OCI-LY1 (cell line): ENCODE results near the gene ZPR1.

Source experiments
- H2AFZ ChIP-seq: fragments of 200-600 bp; sonication (generic), shearing (Covaris generic); 2 replicates; pipeline ENCODE4 v1.6.0; 2014; ENCODE audit warnings: antibody characterized with exemption, mild to moderate bottlenecking, low read length
- H3F3A ChIP-seq: fragments of 200-600 bp; sonication (generic), shearing (Covaris generic); 2 replicates; pipeline ENCODE4 v1.6.0; 2014; ENCODE audit warnings: mild to moderate bottlenecking, antibody characterized with exemption, low read length, moderate library complexity; ENCODE audit not compliant: insufficient read depth
- H3K27ac ChIP-seq: fragments of 200-600 bp; sonication (generic); 2 replicates; pipeline ENCODE4 v1.5.1; 2014; ENCODE audit warnings: low read length, mixed run types, mild to moderate bottlenecking, low read depth; ENCODE audit not compliant: poor library complexity, severe bottlenecking
- H3K27me3 ChIP-seq: fragments of 200-600 bp; sonication (generic); 2 replicates; pipeline ENCODE4 v1.6.0; 2014; ENCODE audit warnings: antibody characterized with exemption, mild to moderate bottlenecking, low read length, moderate library complexity; ENCODE audit not compliant: insufficient read depth
- H3K36me3 ChIP-seq: fragments of 200-600 bp; sonication (generic); 2 replicates; pipeline ENCODE4 v1.6.1; 2014; ENCODE audit warnings: mild to moderate bottlenecking, antibody characterized with exemption, low read length, moderate library complexity, mixed read lengths; ENCODE audit not compliant: insufficient read depth
- H3K4me1 ChIP-seq: fragments of 200-600 bp; sonication (generic); 2 replicates; pipeline ENCODE4 v1.5.1; 2014; ENCODE audit warnings: mild to moderate bottlenecking, low read length, moderate library complexity; ENCODE audit not compliant: insufficient read depth, severe bottlenecking
- H3K4me2 ChIP-seq: fragments of 200-600 bp; sonication (generic), shearing (Covaris generic); 2 replicates; pipeline ENCODE4 v1.6.1; 2014; ENCODE audit warnings: low read length
- H3K4me3 ChIP-seq: fragments of 200-600 bp; sonication (generic); 2 replicates; pipeline ENCODE4 v1.5.1; 2014; ENCODE audit warnings: low read length, low read depth, mild to moderate bottlenecking, mixed read lengths; ENCODE audit not compliant: poor library complexity, severe bottlenecking
- H3K79me2 ChIP-seq: fragments of 200-600 bp; shearing (Covaris generic); 2 replicates; pipeline ENCODE4 v1.6.1; 2016; ENCODE audit warnings: mixed run types, low read length, mixed read lengths; ENCODE audit not compliant: insufficient read depth
- H3K9ac ChIP-seq: fragments of 200-600 bp; sonication (generic), shearing (Covaris generic); 2 replicates; pipeline ENCODE4 v1.6.1; 2014; ENCODE audit warnings: mild to moderate bottlenecking, low read length, mixed read lengths
- H3K9me2 ChIP-seq: fragments of 200-600 bp; sonication (generic), shearing (Covaris generic); 2 replicates; pipeline ENCODE4 v1.6.1; 2014; ENCODE audit warnings: low read depth, mild to moderate bottlenecking, low read length, mixed read lengths
- H3K9me3 ChIP-seq: fragments of 200-600 bp; shearing (Covaris generic); 2 replicates; pipeline ENCODE4 v1.6.1; 2014; ENCODE audit warnings: low read length, mixed read lengths
- H4K20me1 ChIP-seq: fragments of 200-600 bp; sonication (generic), shearing (Covaris generic); 2 replicates; pipeline ENCODE4 v1.6.0; 2016; ENCODE audit warnings: mild to moderate bottlenecking, low read length; ENCODE audit not compliant: insufficient read depth
- CTCF ChIP-seq: fragments of 200-600 bp; sonication (generic), shearing (Covaris generic); IDR thresholded peaks from 2 replicates; pipeline ENCODE4 v1.5.1; 2017; ENCODE audit warnings: mild to moderate bottlenecking, antibody characterized with exemption, low read length, moderate library complexity, mixed read lengths
- EZH2 ChIP-seq: fragments of 200-600 bp; sonication (generic), shearing (Covaris generic); IDR thresholded peaks from 2 replicates; pipeline ENCODE4 v1.8.0; 2017; ENCODE audit warnings: borderline replicate concordance, mixed run types, mild to moderate bottlenecking, antibody characterized with exemption, low read length, moderate library complexity, mixed read lengths

ZPR1 gene

GRCh38 chr11:116773203-116774097 is 14.4 kb downstream of the ZPR1 start:
- Histone ChIP-seq H3K9ac (peak overlapping the region; percentile 71), H3K27ac (peak overlapping the region; percentile 78), H3K4me3 (peak overlapping the region; percentile 96), H4K20me1 (no peaks in the 10 kb centered on the region), H3K9me2 (no peaks in the 10 kb centered on the region), H3K27me3 (no peaks in the 10 kb centered on the region), H3K4me2 (peak overlapping the region; percentile 72), H3F3A (no peaks in the 10 kb centered on the region), H3K79me2 (peaks cover 16% of the 10 kb centered on the region), H2AFZ (no peak overlapping the region), H3K4me1 (peaks cover 29% of the 10 kb centered on the region), H3K9me3 (no peaks in the 10 kb centered on the region), H3K36me3 (peaks cover 40% of the 10 kb centered on the region)
- TF ChIP-seq CTCF (no peak), EZH2 (no peak)

GRCh38 chr11:116772443-116773202 is 15.2 kb downstream of the ZPR1 start, which contains the start of gene BUD13:
Gene BUD13, minus strand, starts transcription at chr11:116772987. Its CDS starts 23 bp downstream, at chr11:116772964.
- no peaks in the 10 kb centered on the region for H4K20me1 ChIP-seq
- H3K36me3 ChIP-seq, result peaks cover 31% of the 10 kb centered on the region
- H3K9me3 ChIP-seq, result no peaks in the 10 kb centered on the region
- peak within 1 kb of the TSS; percentile 96 for H3K4me3 ChIP-seq
- H3K27me3 ChIP-seq, result no peaks in the 10 kb centered on the region
- no peaks in the 10 kb centered on the region for H3F3A ChIP-seq
- peaks cover 29% of the 10 kb centered on the region for H3K4me1 ChIP-seq
- peak within 1 kb of the TSS; percentile 97 for H3K9ac ChIP-seq
- peaks cover 16% of the 10 kb centered on the region for H3K79me2 ChIP-seq
- TF ChIP-seq CTCF, result no peak
- no peak for TF ChIP-seq EZH2
- peak within 1 kb of the TSS; percentile 87 for H3K27ac ChIP-seq
- H2AFZ ChIP-seq, result 0 out of 2 replicates have a peak within 1 kb of the TSS, but pooled peaks have one; percentile 43
- H3K4me2 ChIP-seq, result peak within 1 kb of the TSS; percentile 94
- H3K9me2 ChIP-seq, result no peaks in the 10 kb centered on the region

- Histone ChIP-seq H3K27ac (peak overlapping the region; percentile 87), H4K20me1 (no peaks in the 10 kb centered on the region), H3K79me2 (peaks cover 16% of the 10 kb centered on the region), H2AFZ (no peak overlapping the region), H3K4me1 (peaks cover 29% of the 10 kb centered on the region), H3F3A (no peaks in the 10 kb centered on the region), H3K9me2 (no peaks in the 10 kb centered on the region), H3K4me3 (peak overlapping the region; percentile 96), H3K9me3 (no peaks in the 10 kb centered on the region), H3K27me3 (no peaks in the 10 kb centered on the region), H3K9ac (peak overlapping the region; percentile 97), H3K36me3 (peaks cover 25% of the 10 kb centered on the region), H3K4me2 (peak overlapping the region; percentile 94)
- no peak for TF ChIP-seq EZH2
- no peak for TF ChIP-seq CTCF
Measured at GRCh38 chr11:116771935-116772334, 15.9 kb downstream of the ZPR1 start.
